A549 (cell line): ENCODE data around the gene NGLY1.

Experiments
- CHD4 ChIP-seq: fragments of 200-600 bp; sonication (generic); IDR thresholded peaks from 2 replicates; pipeline ENCODE4 v1.6.1; 2016; ENCODE audit warnings: antibody characterized with exemption, mild to moderate bottlenecking, borderline replicate concordance
- TF ChIP-seq, protein P1 (sequence below): fragments of >200 bp; sonication (Bioruptor Twin); formaldehyde crosslinking; IDR thresholded peaks from 3 replicates; pipeline ENCODE4 v1.5.1; 2016

DNA sequence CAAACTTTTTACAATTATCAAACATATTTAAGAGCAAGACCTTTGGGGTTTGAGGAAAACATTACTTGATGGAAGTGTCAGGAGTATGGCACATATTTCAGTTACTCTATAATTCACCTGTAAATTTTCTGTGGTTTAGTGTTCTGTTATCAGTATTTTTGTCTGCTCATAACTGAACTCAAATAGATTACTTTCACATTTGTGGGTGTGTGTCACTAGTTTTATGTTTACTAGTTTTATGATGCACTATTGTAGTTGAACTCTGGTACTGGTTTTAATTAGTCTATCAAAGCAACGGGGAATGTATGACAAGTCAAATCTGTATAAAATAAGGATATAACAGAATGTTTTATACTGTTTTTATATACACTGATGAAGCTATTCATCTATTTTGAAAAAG lies 33.9 kb upstream of the NGLY1 start:
- TF ChIP-seq, protein P1, sequence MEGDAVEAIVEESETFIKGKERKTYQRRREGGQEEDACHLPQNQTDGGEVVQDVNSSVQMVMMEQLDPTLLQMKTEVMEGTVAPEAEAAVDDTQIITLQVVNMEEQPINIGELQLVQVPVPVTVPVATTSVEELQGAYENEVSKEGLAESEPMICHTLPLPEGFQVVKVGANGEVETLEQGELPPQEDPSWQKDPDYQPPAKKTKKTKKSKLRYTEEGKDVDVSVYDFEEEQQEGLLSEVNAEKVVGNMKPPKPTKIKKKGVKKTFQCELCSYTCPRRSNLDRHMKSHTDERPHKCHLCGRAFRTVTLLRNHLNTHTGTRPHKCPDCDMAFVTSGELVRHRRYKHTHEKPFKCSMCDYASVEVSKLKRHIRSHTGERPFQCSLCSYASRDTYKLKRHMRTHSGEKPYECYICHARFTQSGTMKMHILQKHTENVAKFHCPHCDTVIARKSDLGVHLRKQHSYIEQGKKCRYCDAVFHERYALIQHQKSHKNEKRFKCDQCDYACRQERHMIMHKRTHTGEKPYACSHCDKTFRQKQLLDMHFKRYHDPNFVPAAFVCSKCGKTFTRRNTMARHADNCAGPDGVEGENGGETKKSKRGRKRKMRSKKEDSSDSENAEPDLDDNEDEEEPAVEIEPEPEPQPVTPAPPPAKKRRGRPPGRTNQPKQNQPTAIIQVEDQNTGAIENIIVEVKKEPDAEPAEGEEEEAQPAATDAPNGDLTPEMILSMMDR, result no peak
- no peak for TF ChIP-seq CHD4
